Measurements from ENCODE around the gene PIM3. TPM values are rescaled to one million over a fixed set of nuclear protein-coding genes. Genes with fewer than 3 reads are reported as not detected.
A peak's percentile ranks its signal among the peaks of the same experiment; 100 is the strongest.
"Not testable (repeated sequence)": the region's sequence is repeated elsewhere in the genome, so short reads cannot be mapped to it uniquely, and the experiment has no call there.

Gene PIM3
- total and polyA plus RNA-seq, 2 of the 8 experiments (the other 6 are each of a cell fraction or from before 2014, with no cell fraction given), result 22.6 to 30.0 TPM

- H2AK5ac ChIP-seq (ENCODE audit: low read depth, low read length); H3K14ac ChIP-seq (ENCODE audit: insufficient read length); H3K4ac ChIP-seq (replicated peaks; ENCODE audit: insufficient read length, low read depth, low read length); H3K23ac ChIP-seq (ENCODE audit: insufficient read length); H4K8ac ChIP-seq (ENCODE audit: extremely low read depth, insufficient read depth, low read length); H2BK120ac ChIP-seq (replicated peaks; ENCODE audit: low read depth, low read length); POLR2A ChIA-PET (ENCODE audit: partially characterized antibody); H3K4me3 ChIP-seq (ENCODE audit: extremely low read depth in 1 of 4, insufficient read depth in 2 of 4, low read depth in 3 of 4, low read length in 4 of 4); H3K27ac ChIP-seq (ENCODE audit: low read depth, low read length); H3K36me3 ChIP-seq (ENCODE audit: control insufficient read depth in 2 of 4, insufficient read depth in 4 of 4, low read length in 3 of 4); H3K23me2 ChIP-seq (ENCODE audit: low read depth, low read length); H3K27me3 ChIP-seq (replicated peaks in 1 of 4; ENCODE audit: control insufficient read depth in 3 of 4, extremely low read depth in 1 of 4, insufficient read depth in 3 of 4, low read length in 3 of 4); H2BK5ac ChIP-seq (ENCODE audit: low read depth, low read length); H3K18ac ChIP-seq (ENCODE audit: extremely low read depth, low read length); H3K56ac ChIP-seq (replicated peaks; ENCODE audit: insufficient read length, low read depth, low read length); H2BK15ac ChIP-seq (ENCODE audit: low read length); H4K5ac ChIP-seq (ENCODE audit: insufficient read length, low read depth, low read length); H3K9ac ChIP-seq (replicated peaks in 1 of 4; ENCODE audit: extremely low read depth in 1 of 4, low read depth in 3 of 4, low read length in 3 of 4); DNase-seq (ENCODE audit: low read depth in 1 of 2, low spot score in 2 of 2); H2BK12ac ChIP-seq (ENCODE audit: low read depth, low read length); H4K20me1 ChIP-seq (replicated peaks in 1 of 2; ENCODE audit: control insufficient read depth in 1 of 2, insufficient read depth in 2 of 2, low read length in 2 of 2); H3K79me1 ChIP-seq (ENCODE audit: low read depth, low read length); H3K4me2 ChIP-seq (ENCODE audit: insufficient read depth in 1 of 2, low read depth in 2 of 2, low read length in 2 of 2); H2AFZ ChIP-seq (ENCODE audit: low read length); H3K4me1 ChIP-seq (replicated peaks in 1 of 4; ENCODE audit: control insufficient read depth in 3 of 4, insufficient read depth in 4 of 4, low read length in 3 of 4); FAIRE-seq; H3K79me2 ChIP-seq (ENCODE audit: control insufficient read depth in 1 of 2, insufficient read depth in 2 of 2, low read length in 2 of 2); H4K91ac ChIP-seq (replicated peaks; ENCODE audit: insufficient read length, low read length); H2BK20ac ChIP-seq (ENCODE audit: low read length): not testable (repeated sequence)
- TF ChIP-seq EP300 (IDR thresholded peaks at IDR 0.05; ENCODE audit: borderline replicate concordance in 1 of 2, low read depth in 2 of 2, low read length in 2 of 2), result peak in 1 of 2 experiments; percentile 13; a peak in 1 of 3 replicates
- WGBS, 2 experiments (ENCODE audit: extremely low coverage in 1 of 2, insufficient coverage in 1 of 2, insufficient read length in 1 of 2, insufficient replicate concordance in 2 of 2, low coverage in 1 of 2, low lambda C conversion rate in 2 of 2, missing lambda C conversion rate in 1 of 2), result 92% methylated on average over 16 of the region's 24 CpGs; no CpG with 5 or more reads in 1 of the 2 experiments
- H3K9me3 ChIP-seq (ENCODE audit: insufficient read depth in 2 of 2, low read depth in 1 of 2, low read length in 1 of 2), result peaks cover 0 to 21% of the 10 kb centered on the region in 2 experiments; a peak in 2 of 4 replicates
- CTCF ChIA-PET (ENCODE audit: partially characterized antibody), result interaction anchor here (1.1 kb wide), 2 partner anchors 41 to 59 kb away, joined by 5 to 6 read pairs; no protein-coding TSS in a partner anchor
Observed at GRCh38 chr22:49989826-49990225, 29.3 kb downstream of the PIM3 start.

All from H1 (cell line).